Kidney epithelial cell (primary cell): ENCODE data around the gene PLA2G2E. TPM values are rescaled to one million over a fixed set of nuclear protein-coding genes. Genes with fewer than 3 reads are reported as not detected.

Experiments used
- DNase-seq: peaks from one replicate; pipeline ENCODE4 v3.0.0-alpha.2; 2010; ENCODE audit warnings: low read depth
- H3K27me3 ChIP-seq: 2 replicates; pipeline ENCODE4 v1.6.0; 2011; ENCODE audit warnings: low read length; ENCODE audit not compliant: control insufficient read depth, insufficient read depth
- H3K36me3 ChIP-seq: 2 replicates; pipeline ENCODE4 v1.5.1; 2011; ENCODE audit warnings: low read length; ENCODE audit not compliant: control insufficient read depth, insufficient read depth
- H3K4me3 ChIP-seq: 2 replicates; pipeline ENCODE4 v1.5.1; 2011; ENCODE audit warnings: low read depth, mild to moderate bottlenecking, control low read depth, low read length
- CTCF ChIP-seq: IDR thresholded peaks from 2 replicates; pipeline ENCODE4 v1.5.1; 2011; ENCODE audit warnings: mild to moderate bottlenecking, moderate library complexity, low read length, control low read depth, inconsistent platforms; ENCODE audit not compliant: insufficient read depth, poor library complexity, severe bottlenecking
- total RNA-seq: library from RNA; depleted of rRNA; stranded (reverse); fragments of >200 nt; gene quantifications from 2 replicates; pipeline ENCODE4 v1.2.3, GENCODE V29; 2015

PLA2G2E gene
- total RNA-seq, 1 donor from 2014 or later, result not detected

GRCh38 chr1:19920132-19920710 is 3.2 kb downstream of the PLA2G2E start:
- no peak for TF ChIP-seq CTCF

GRCh38 chr1:19918057-19918456 is 5.4 kb downstream of the PLA2G2E start:
- no peak overlapping the region for H3K4me3 ChIP-seq
- no peaks in the 10 kb centered on the region for H3K36me3 ChIP-seq
- no peaks in the 10 kb centered on the region for H3K27me3 ChIP-seq
- peak; percentile 90 for TF ChIP-seq CTCF
- peak; percentile 21 for DNase-seq

More at GRCh38 chr1:19920132-19920710, 3.2 kb downstream of the PLA2G2E start:
- H3K4me3 ChIP-seq, result no peak overlapping the region
- H3K36me3 ChIP-seq, result no peaks in the 10 kb centered on the region
- H3K27me3 ChIP-seq, result no peaks in the 10 kb centered on the region
- DNase-seq, result no peak

DNA sequence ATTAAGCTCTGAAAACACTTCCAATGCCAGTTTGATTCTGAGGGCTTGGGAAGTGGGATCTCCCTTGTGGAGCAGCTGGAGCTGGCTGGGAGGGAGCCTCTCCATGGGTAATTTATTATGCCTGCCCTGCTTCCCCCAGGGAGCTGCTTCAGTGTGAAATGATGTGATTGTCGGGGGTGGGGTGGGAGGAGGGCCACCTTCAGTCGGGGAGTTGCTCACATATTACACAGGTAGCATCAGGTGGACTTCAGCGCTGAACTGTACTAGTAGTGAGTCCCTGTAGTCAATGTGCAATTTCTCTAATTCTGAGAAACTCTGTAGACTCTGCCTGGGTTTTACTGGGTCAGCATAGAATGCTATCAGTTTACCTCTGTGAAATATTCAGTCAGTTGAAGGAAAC is 12.8 kb downstream of the PLA2G2E start:
- Histone ChIP-seq H3K27me3 (no peaks in the 10 kb centered on the region), H3K4me3 (no peak overlapping the region), H3K36me3 (peaks cover 7% of the 10 kb centered on the region)
- DNase-seq, result no peak
- no peak for TF ChIP-seq CTCF

- no peak for TF ChIP-seq CTCF
- H3K27me3 ChIP-seq, result no peaks in the 10 kb centered on the region
- no peak overlapping the region for H3K4me3 ChIP-seq
- no peak for DNase-seq
- H3K36me3 ChIP-seq, result peaks cover 7% of the 10 kb centered on the region
These were observed 13.4 kb downstream of the PLA2G2E start for GRCh38 chr1:19909971-19910370.

DNA sequence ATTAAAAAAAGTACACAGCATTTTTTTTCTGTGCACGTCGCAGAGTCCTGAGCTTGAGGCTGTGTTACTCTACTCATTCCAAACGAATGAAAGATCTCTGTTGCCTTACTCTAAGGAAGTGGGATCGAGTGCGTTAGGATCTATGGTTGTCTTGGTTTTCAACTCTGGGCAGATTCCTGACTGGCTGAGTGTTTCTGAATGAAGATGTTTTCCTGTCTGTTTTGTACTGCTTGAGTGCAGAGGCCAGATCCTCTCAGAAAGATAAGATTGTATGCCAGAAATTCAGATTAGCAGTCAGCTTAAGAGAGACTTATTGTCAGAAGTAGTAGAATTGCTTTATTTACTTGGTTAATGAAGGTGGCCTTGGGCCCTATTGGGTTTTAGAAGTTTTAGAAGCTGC is 14.0 kb downstream of the PLA2G2E start:
- H3K4me3 ChIP-seq, result no peak overlapping the region
- no peak for TF ChIP-seq CTCF
- DNase-seq, result no peak
- no peaks in the 10 kb centered on the region for H3K27me3 ChIP-seq
- H3K36me3 ChIP-seq, result peaks cover 7% of the 10 kb centered on the region

- H3K4me3 ChIP-seq, result no peak overlapping the region
- H3K36me3 ChIP-seq, result peaks cover 6% of the 10 kb centered on the region
- H3K27me3 ChIP-seq, result no peaks in the 10 kb centered on the region
- no peak for TF ChIP-seq CTCF
- no peak for DNase-seq
These were observed 16.0 kb downstream of the PLA2G2E start for GRCh38 chr1:19907456-19907855.
